GM18907 (cell line): Measurements from ENCODE around the gene CCDC183.
"Not testable (repeated sequence)": the region's sequence is repeated elsewhere in the genome, so short reads cannot be mapped to it uniquely, and the experiment has no call there.

Experiments
- ATAC-seq: cut with Tn5 transposase; IDR thresholded peaks from one replicate; pipeline ENCODE4 v1.9.1; 2021; ENCODE audit warnings: mild to moderate bottlenecking, moderate library complexity; ENCODE audit not compliant: unreplicated experiment

CCDC183 gene

GRCh38 chr9:136760424-136760823 is 35.7 kb upstream of the CCDC183 start:
- ATAC-seq, result no peak

GRCh38 chr9:136760834-136761544 is 35.1 kb upstream of the CCDC183 start:
- not testable (repeated sequence) for ATAC-seq

- no peak for ATAC-seq
These were observed 34.6 kb upstream of the CCDC183 start for GRCh38 chr9:136761545-136761981.

- no peak for ATAC-seq
These were observed 33.9 kb upstream of the CCDC183 start for GRCh38 chr9:136762221-136762691.

GRCh38 chr9:136762915-136763648 is 33.1 kb upstream of the CCDC183 start:
- ATAC-seq, result no peak

- ATAC-seq, result no peak
These were observed 32.5 kb upstream of the CCDC183 start for GRCh38 chr9:136763649-136764035.

GRCh38 chr9:136764301-136764891 is 31.7 kb upstream of the CCDC183 start, which contains the start of gene LCN15:
Gene LCN15, minus strand, starts transcription at chr9:136764518. Its CDS starts 30 bp downstream, at chr9:136764488.
- no peak for ATAC-seq

- no peak for ATAC-seq
These were observed 31.1 kb upstream of the CCDC183 start for GRCh38 chr9:136765041-136765440.

GRCh38 chr9:136765745-136766409 is 30.3 kb upstream of the CCDC183 start:
- ATAC-seq, result peak; percentile 55

- ATAC-seq, result not testable (repeated sequence)
These were observed 29.6 kb upstream of the CCDC183 start for GRCh38 chr9:136766410-136767120.

- no peak for ATAC-seq
These were observed 26.4 kb upstream of the CCDC183 start for GRCh38 chr9:136769710-136770191.

- ATAC-seq, result no peak
These were observed 24.2 kb upstream of the CCDC183 start for GRCh38 chr9:136771907-136772415.

GRCh38 chr9:136773386-136774044 is 22.6 kb upstream of the CCDC183 start:
- no peak for ATAC-seq

- ATAC-seq, result no peak
These were observed 21.6 kb upstream of the CCDC183 start for GRCh38 chr9:136774416-136775045.

- no peak for ATAC-seq
These were observed 20.9 kb upstream of the CCDC183 start for GRCh38 chr9:136775191-136775590.

- ATAC-seq, result no peak
These were observed 19.2 kb upstream of the CCDC183 start for GRCh38 chr9:136776947-136777346.

GRCh38 chr9:136777359-136777758 is 18.8 kb upstream of the CCDC183 start:
- no peak for ATAC-seq

- ATAC-seq, result no peak
These were observed 16.3 kb upstream of the CCDC183 start for GRCh38 chr9:136779808-136780207.

- no peak for ATAC-seq
These were observed 13.7 kb upstream of the CCDC183 start for GRCh38 chr9:136782452-136782851.
